ENCODE results near the gene UVRAG. TPM values are rescaled to one million over a fixed set of nuclear protein-coding genes. Genes with fewer than 3 reads are reported as not detected.

UVRAG gene
- total and polyA plus RNA-seq, 10 donors = 13.8 to 80.8 (median 42.9) TPM

DNA sequence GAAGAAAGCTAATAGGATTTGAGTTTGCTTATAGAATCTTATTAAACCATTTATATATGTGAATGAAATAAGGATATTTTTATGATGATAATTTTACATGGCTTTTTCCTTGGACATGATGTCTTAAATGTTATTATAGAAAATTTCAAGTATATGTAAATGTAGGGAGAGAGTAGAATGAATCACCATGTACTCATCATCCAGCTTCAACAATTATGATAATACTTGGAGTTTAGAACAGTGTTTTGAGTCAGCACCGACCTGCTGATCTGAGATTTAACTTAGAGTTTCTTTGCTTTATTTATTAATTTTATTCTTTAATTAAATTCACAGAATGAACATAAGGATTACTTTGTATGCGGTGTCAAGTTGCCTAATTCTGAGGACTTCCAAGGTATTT, 193.5 kb downstream of the UVRAG start:
- H3K27ac ChIP-seq = no peak overlapping the region
- H3K4me3 ChIP-seq = no peak overlapping the region
- DNase-seq = no peak
- H3K9me3 ChIP-seq = no peaks in the 10 kb centered on the region
- H3K27me3 ChIP-seq (replicated peaks in 1 of 7) = no peaks in the 10 kb centered on the region
- TF ChIP-seq, protein P1, sequence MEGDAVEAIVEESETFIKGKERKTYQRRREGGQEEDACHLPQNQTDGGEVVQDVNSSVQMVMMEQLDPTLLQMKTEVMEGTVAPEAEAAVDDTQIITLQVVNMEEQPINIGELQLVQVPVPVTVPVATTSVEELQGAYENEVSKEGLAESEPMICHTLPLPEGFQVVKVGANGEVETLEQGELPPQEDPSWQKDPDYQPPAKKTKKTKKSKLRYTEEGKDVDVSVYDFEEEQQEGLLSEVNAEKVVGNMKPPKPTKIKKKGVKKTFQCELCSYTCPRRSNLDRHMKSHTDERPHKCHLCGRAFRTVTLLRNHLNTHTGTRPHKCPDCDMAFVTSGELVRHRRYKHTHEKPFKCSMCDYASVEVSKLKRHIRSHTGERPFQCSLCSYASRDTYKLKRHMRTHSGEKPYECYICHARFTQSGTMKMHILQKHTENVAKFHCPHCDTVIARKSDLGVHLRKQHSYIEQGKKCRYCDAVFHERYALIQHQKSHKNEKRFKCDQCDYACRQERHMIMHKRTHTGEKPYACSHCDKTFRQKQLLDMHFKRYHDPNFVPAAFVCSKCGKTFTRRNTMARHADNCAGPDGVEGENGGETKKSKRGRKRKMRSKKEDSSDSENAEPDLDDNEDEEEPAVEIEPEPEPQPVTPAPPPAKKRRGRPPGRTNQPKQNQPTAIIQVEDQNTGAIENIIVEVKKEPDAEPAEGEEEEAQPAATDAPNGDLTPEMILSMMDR (IDR thresholded peaks at IDR 0.05 in 8 of 11, conservative IDR thresholded peaks at IDR 0.05 in 3 of 11) = no peak
- no peak for TF ChIP-seq POLR2AphosphoS5 (IDR thresholded peaks at IDR 0.05)
- H3K36me3 ChIP-seq = peaks cover 0 to 99% (median 53%) of the 10 kb centered on the region in 6 donors
- no peaks in the 10 kb centered on the region for H3K4me1 ChIP-seq
- intact Hi-C loops (cut with DNase I; ENCODE audit: low total_unique reads) = no loop called here
- 95 to 98% (median 96%) methylated on average over 2 of the region's 2 CpGs for WGBS, 5 donors

DNA sequence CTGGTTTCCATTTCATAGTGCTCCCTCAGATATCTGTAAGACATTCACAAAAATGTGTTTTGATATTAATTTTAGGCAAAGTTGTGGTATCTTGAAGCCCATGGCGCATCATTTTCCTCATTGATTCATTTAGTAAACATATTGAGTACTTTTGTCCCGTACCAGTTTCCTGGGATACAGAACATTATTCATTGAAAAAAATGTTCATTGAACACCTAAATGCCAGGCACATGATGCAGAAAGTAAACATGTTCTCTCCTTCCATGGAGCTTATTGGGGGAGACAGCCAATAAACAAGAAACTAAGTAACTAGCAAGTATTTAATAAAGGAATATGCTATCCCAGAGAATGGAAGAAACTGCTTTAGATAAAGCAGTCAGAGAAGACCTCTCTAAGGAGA, 195.0 kb downstream of the UVRAG start:
- no peak overlapping the region for H3K27ac ChIP-seq
- TF ChIP-seq POLR2A (IDR thresholded peaks at IDR 0.05) = no peak
- TF ChIP-seq, protein P1 (IDR thresholded peaks at IDR 0.05 in 8 of 11, conservative IDR thresholded peaks at IDR 0.05 in 3 of 11) = no peak
- no peak for TF ChIP-seq POLR2AphosphoS5 (IDR thresholded peaks at IDR 0.05)
- H3K27me3 ChIP-seq (replicated peaks in 1 of 7) = no peaks in the 10 kb centered on the region
- H3K9me3 ChIP-seq = no peaks in the 10 kb centered on the region
- H3K36me3 ChIP-seq = peaks cover 0 to 97% (median 37%) of the 10 kb centered on the region in 6 donors
- WGBS, 5 donors = 95 to 100% (median 98%) methylated on average over 2 of the region's 2 CpGs
- intact Hi-C loops (cut with DNase I; ENCODE audit: low total_unique reads) = no loop called here
- DNase-seq = no peak
- H3K4me1 ChIP-seq = no peaks in the 10 kb centered on the region
- no peak overlapping the region for H3K4me3 ChIP-seq

DNA sequence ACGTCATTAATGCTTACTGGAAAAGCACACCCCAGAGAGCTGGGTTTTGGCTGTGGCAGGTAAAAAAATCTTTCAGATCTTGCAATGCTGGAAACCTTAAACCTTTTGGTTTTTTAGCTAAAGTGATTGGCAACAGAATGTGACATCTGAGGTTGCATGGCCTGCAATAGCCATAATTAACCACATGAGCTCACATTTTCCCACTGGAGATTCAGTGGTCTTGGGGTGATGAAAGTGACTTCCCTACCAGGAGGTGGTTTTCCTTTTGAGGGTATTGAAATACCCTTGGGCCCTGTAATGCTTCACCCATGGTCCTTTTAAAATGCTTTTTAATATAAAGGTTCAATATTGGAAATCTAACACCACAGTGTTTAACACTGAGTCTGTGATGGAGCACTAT, 198.5 kb downstream of the UVRAG start:
- H3K9me3 ChIP-seq = peaks cover 0 to 20% (median 13%) of the 10 kb centered on the region in 8 donors
- WGBS, 5 donors = 84 to 97% (median 92%) methylated on average over 1 of the region's 1 CpG
- TF ChIP-seq, protein P1 (IDR thresholded peaks at IDR 0.05 in 8 of 11, conservative IDR thresholded peaks at IDR 0.05 in 3 of 11) = no peak
- TF ChIP-seq POLR2AphosphoS5 (IDR thresholded peaks at IDR 0.05) (no peak), POLR2A (IDR thresholded peaks at IDR 0.05) (no peak)
- H3K27me3 ChIP-seq (replicated peaks in 1 of 7) = no peaks in the 10 kb centered on the region
- H3K4me3 ChIP-seq = no peak overlapping the region
- H3K4me1 ChIP-seq = no peaks in the 10 kb centered on the region
- DNase-seq = no peak
- peaks cover 0 to 95% (median 28%) of the 10 kb centered on the region in 6 donors for H3K36me3 ChIP-seq
- H3K27ac ChIP-seq = no peak overlapping the region
- intact Hi-C loops (cut with DNase I; ENCODE audit: low total_unique reads) = no loop called here

DNA sequence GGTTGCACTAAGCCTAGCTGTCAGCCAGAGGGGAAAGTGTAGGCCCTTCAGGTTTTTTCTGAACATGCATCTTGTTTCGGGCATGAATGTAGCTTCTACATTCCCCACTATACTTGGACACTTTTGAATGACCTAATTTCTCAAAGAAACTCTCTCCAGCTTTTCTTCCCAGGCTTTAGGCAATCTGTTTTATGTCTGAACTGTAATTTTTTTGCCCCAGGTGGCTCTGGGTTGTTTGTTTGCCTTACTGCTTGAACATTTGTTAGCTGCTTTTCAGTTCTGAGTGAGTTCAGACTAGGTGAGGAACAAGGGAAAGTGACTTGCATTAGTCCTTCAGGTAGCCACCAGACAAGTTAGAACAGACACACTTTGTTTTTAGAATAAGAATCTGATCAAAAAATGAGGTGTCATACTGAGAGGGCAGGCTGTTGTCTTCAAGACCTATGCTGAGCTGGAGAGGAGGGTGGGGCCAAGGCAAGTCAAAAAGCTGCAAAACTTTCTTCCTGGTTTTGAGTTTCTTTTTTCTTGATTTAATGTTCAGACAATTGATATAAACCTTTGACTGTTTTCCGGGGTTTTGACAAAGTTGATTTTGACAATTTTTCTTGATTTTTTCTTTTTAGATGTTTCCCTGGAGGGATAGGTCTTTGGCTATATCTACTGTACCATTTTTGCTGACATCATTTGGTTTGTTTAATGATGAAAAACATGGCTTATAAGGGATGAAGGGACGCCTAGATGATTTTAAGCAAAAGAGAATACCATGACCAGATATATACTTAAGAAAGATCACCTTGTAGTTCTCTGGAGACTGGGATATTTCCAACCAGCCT, 208.4 kb downstream of the UVRAG start:
- intact Hi-C loops (cut with DNase I; ENCODE audit: low total_unique reads) = no loop called here

More for the DNA sequence above, 208.4 kb downstream of the UVRAG start:
- H3K27me3 ChIP-seq (replicated peaks in 1 of 7) = no peaks in the 10 kb centered on the region
- DNase-seq = no peak
- H3K27ac ChIP-seq = no peak overlapping the region
- WGBS, 5 donors = 85 to 92% (median 86%) methylated on average over 3 of the region's 3 CpGs
- no peak overlapping the region for H3K4me3 ChIP-seq
- peaks cover 0 to 48% (median 6%) of the 10 kb centered on the region in 6 donors for H3K36me3 ChIP-seq
- TF ChIP-seq POLR2A (IDR thresholded peaks at IDR 0.05) (no peak), POLR2AphosphoS5 (IDR thresholded peaks at IDR 0.05) (no peak)
- TF ChIP-seq, protein P1 (IDR thresholded peaks at IDR 0.05 in 8 of 11, conservative IDR thresholded peaks at IDR 0.05 in 3 of 11) = no peak
- no peaks in the 10 kb centered on the region for H3K4me1 ChIP-seq
- H3K9me3 ChIP-seq = no peaks in the 10 kb centered on the region

Measured in spleen (tissue), 11 donors.